HPDE6-E6E7 (cell line): ENCODE results near the gene PDZD2.

Experiments used
- DNase-seq: peaks from one replicate; pipeline ENCODE4 v3.0.0; 2011; ENCODE audit warnings: missing footprints; ENCODE audit errors: extremely low spot score

The PDZD2 gene

GRCh38 chr5:31931874-31932273 lies 292.9 kb downstream of the PDZD2 start:
- no peak for DNase-seq

DNA sequence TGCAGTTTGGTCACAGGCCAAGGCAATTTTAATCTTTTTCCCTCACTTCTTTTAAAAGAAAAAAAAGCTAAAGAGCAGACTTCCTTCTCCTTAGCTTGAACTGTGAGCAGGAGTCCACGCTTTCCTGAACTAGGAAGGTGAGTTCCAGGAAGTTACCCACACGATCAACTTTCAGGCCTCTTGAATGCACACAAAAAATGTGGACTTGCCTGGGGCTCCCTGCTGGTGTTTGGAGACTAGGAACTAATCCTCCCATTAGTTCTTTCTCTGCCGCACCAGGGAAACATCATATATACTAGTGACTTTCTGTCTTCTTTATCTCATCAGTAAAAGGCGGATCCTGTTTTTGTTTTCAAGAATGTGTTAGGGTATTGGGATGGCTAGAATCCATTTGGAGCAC lies 295.2 kb downstream of the PDZD2 start:
- no peak for DNase-seq

DNA sequence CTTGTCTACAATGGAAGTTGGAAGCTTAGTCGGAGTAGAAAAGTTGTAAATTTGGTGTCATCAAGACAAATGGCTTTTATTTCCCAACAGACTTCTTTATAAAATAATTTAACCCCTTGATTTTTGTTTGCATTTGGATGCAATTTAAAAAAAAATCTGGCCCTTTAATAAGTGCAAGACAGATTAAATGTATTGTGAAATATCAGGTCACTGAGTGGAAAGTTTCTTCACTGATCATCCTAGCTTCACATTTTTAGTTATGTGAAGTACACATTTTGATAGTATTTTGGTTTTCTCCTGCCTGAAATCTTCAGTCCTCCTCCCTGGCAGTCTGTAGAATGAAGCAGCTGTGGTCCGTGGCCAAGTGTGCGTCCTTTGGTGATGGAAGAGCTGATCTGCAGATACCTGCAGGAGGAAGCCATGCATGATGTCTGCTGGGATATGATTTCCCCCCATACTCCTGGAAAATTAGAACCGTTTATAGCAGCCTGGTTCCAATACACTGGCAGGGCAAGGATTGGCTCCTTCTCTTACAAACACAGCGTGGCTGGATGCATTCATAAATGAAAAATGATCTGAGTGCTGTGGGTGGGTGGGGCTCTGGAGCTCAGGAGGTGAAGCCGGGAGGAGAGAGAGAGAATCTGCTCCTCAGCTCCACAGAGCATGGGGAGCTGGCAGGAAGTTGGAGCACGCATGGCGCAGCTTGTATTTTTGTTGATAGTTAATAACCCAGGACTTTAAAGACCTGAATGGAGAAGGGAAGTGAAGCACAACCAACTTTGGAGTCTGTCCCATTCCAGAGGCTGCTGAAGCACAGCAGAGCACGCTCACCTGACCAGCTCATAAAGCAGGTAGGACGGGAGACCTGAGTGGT lies 296.8 kb downstream of the PDZD2 start:
- DNase-seq: no peak

- DNase-seq: no peak
Observed at GRCh38 chr5:31936683-31937082, 297.8 kb downstream of the PDZD2 start.

DNA sequence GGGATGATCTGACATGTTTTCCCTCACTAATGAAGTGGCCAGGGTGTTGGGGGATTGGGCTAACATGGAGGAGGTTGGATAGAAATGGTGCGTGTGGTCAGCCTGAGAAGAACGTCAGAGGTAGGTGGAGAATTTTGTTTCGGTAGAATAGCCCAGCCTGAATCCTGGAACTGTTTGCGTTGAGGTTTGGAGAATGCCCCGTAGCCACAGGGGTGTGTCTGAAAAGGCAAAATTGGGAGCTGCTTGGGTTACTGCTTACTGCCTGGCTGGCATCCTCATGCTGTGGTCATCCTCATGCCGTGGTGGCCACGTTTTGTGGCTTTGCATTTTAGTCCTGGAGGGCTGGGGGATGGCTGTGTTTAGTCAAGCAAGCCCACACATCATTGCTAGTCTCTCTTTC lies 298.3 kb downstream of the PDZD2 start:
- no peak for DNase-seq

GRCh38 chr5:31937703-31938102 lies 298.8 kb downstream of the PDZD2 start:
- DNase-seq: no peak

- no peak for DNase-seq
Observed at GRCh38 chr5:31939151-31939550, 300.2 kb downstream of the PDZD2 start.

DNA sequence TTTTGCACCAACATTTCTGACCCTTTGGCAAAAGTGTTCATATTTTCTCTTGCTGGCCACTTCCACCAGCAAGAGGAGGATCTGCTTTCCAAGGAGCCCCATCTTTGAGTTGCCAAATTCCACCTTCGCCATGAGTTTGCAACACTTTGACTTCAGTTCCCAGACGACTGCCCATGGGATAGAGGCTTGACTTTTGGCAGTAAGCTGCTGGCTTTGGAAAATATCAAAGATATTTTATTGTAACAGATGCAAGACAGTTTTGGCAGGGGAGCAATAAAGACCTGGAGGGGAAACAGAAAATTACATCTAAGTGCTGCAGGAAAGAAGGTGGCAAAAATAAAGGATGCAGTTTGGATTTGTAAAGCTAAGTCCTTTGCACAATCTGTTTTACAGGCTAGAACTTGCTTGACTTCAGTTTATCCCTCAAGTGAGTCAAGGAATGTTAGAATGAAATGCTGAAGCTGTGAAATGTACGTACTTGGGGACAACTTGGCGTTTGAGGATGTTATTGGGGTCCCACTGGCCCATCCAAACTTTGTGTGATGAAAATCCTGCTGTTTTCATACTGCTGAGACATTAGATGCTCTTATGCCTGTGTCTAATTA lies 302.3 kb downstream of the PDZD2 start:
- no peak for DNase-seq

DNA sequence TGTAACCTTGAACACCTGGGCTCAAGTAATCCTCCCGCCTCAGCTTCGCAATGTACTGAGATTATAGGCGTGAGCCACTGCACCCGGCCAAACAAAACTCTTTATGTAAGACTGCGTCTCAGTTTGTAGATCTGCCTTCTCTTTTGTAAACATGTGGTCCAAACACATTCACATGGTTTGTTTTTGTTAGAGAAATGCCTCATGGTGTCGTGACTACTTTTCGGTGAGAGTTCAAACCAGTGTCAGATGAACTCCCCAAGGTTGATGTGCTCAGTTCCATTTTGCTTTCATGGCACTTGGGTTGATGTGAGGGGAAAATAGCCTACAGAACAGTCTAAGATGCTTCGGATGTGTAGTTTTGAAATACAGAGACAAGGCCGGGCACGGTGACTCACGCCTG lies 303.6 kb downstream of the PDZD2 start:
- no peak for DNase-seq

- DNase-seq: no peak
Observed at GRCh38 chr5:31944684-31945445, 305.9 kb downstream of the PDZD2 start.

GRCh38 chr5:31948006-31948405 lies 309.1 kb downstream of the PDZD2 start:
- peak; percentile 63 for DNase-seq

DNA sequence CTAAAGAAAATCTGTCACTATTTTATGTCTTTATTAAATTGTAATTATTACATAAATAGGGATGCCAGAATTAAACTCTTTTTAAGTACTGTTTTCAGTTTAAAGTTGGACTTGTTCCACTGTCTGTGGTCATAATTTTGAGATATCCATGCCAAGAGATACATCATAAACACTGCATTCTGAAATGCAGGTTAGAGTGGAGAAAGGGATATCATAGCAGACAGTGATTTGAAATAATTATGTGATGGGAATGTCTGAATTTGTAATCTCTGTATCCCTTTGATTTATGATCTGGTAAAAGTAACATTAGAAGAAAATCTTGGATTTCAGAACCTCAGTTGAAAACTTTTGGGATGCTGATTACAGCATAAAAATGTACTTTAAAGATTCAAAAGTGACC lies 313.1 kb downstream of the PDZD2 start:
- DNase-seq: no peak

DNA sequence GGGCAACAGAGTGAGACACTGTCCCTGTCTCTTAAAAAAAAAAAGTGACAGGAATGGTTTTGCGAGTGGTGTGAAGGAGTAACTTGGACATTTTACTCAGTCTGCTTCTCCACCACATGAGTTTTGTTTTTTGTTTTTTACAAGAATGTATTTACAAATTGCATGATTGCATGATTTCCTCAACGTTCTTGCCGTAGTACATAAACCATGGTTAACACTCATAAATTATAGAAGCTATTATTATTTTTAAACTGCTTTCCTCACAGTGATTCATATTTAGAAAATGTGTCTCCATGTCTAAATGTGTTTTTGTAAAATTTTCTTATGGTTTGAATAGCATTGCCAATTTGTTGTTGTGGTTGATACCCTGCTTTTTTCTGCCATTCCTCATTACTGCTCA lies 315.2 kb downstream of the PDZD2 start:
- no peak for DNase-seq

GRCh38 chr5:31957151-31957550 lies 318.2 kb downstream of the PDZD2 start:
- no peak for DNase-seq

DNA sequence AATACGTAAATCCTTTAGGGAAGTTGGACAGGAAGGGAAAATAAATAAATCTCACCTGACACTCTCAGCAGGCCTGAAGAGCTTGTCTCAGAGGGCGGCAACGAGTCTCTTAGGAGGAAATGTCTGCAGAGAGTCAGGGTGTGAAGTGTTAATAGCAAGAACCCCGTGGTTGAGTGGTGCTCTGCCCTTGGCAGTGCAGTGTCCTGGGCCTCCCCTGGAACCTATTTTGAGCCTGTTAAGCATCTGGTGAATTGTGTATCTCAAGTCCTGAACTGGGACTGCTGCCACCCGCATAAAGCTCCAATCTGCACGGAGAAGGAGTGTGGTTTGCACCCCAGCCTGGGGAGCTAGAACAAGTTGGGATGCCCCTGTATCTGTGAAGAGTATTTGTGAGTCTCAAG lies 323.4 kb downstream of the PDZD2 start:
- DNase-seq: no peak

GRCh38 chr5:31962871-31963307 lies 324.0 kb downstream of the PDZD2 start:
- no peak for DNase-seq

DNA sequence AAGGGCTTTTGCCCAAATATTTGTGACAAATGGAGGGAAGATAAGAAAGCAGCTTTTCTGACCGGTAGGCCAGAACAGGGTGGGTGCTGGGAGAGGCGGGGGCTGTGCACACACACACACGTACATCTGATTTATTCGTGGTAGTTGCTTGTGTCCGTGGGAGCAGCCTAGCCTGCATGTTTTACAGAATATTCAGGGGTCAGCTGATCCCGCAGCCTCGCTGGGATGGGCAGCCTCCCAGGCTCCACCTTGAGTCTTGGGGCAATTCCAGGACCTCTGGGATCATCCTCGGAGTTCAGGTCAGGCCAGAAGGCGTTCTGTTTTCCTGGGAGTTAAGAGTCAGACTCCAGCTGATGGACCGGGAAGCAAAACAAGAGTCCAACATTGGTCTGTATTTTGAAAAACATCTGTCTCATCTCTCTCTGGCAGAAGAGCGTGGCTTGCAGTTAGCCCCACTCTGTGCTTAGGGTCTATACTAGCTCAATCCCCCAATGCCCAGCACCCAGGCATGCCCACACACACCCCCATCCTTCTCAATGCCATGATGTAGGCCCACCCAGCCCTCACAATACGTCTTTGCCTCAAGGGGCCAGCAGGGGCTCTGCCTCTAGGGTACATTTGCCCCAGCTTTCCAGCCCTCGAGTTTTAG lies 324.6 kb downstream of the PDZD2 start:
- no peak for DNase-seq

- peak; percentile 49 for DNase-seq
Observed at GRCh38 chr5:31964007-31964360, 325.1 kb downstream of the PDZD2 start.

DNA sequence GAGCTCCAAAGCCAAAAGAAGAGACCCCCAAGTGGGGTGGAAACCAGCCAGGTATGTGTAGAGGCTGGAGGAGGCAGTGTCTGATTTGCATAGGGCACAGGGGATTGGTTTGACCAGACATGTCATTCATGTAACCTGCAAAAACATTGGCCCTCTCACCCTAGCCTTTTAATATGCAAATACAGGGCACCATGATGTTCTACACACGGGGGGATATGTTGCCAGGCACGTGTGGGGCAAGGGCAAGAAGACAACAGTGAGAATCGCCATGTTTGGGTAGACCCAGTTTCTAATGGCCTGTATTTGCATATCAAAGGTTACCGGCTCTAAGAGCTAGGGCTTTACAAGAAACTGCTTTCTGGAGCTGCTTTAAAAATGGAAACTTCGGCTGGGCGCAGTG lies 326.3 kb downstream of the PDZD2 start:
- no peak for DNase-seq

- DNase-seq: no peak
Observed at GRCh38 chr5:31966936-31967335, 328.0 kb downstream of the PDZD2 start.

DNA sequence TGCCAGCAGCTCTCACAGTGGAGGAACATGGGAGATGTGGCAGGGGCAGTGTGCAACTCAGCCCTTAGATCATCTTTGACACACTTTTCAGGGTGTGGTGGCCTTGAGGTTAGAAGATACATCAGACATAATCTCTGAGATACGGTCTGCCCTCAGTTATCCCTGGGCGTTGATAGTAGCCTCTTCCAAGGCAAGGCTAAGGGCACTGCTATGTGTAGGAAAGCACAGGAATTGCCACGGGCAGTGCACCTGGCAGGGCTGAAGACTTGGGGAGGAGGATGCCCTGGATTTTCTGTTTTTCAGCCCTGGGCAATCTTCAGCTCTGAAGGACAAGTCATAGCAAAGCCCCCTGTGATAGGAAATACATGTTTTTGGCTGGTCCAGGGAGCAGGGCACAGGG lies 328.5 kb downstream of the PDZD2 start:
- no peak for DNase-seq

DNA sequence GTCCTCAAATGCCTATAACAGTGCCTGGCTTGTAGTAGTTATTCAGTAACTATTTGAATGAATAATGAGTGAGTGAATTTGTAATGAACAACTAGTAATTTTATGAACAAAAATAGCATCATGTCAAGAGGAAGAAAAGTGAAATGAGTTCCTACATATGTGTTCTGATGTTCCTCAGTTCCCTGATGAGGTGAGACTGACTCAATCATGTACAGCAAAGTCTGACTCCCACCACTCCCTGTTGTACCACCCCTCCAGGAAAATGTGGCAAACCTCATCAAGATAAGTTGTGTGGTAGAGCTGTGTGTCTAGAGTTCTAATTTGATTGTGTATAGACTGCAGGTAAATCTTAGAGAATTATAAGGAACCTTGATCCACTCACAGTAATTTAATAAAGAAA lies 333.6 kb downstream of the PDZD2 start:
- DNase-seq: no peak
